NCI-H82 treated with DMSO at 0.1 percent for 48 hours (cell line): ENCODE results near the gene SCRN1.
"Not testable (repeated sequence)": the region's sequence is repeated elsewhere in the genome, so short reads cannot be mapped to it uniquely, and the experiment has no call there.

ENCODE experiments used
- DNase-seq: peaks from one replicate; lab custom pipeline; 2025; ENCODE audit not compliant: unreplicated experiment; lab: John Stamatoyannopoulos, UW

Gene SCRN1

DNA sequence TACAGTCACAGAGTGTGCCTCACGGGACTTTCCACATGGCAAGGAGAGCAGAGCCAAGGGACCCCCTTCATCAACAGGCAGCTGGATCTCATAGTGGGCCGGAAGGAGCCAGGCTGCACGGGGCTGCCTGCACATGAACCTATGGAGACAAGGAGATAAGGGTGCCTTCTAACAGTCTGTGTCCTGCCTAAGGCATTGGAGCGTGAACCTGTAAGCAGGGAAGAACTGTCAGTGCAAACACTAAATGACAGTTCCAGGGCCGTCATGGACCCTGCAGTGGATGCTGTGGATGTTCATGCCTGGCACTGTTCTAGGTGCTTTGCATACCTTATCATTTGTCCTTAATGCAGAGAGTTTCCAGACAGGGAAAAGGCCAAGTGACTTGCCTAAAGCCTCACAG lies 97.4 kb downstream of the SCRN1 start:
- no peak for DNase-seq

- no peak for DNase-seq
Observed at GRCh38 chr7:29891766-29892165, 97.8 kb downstream of the SCRN1 start.

GRCh38 chr7:29890786-29891185 lies 98.8 kb downstream of the SCRN1 start:
- not testable (repeated sequence) for DNase-seq

GRCh38 chr7:29890251-29890650 lies 99.3 kb downstream of the SCRN1 start:
- no peak for DNase-seq

DNA sequence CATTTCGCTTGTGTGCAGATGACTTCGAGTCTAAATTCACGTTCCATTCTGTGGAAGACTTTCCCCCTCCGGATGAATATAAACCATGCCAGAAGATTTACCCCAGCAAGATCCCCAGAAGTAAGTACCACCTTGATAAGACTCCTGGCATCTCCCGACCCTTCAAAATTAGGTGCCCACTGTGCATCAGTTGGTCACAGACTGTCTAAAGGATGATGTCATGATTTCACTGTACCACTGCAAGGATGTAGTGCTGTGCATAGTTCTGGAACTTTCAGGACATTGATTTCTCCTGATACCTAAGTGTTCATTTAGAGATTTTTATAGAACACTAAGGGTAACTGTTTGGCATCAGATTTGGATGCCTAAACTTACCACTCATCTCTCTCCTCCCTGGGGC lies 100.3 kb downstream of the SCRN1 start:
- no peak for DNase-seq

DNA sequence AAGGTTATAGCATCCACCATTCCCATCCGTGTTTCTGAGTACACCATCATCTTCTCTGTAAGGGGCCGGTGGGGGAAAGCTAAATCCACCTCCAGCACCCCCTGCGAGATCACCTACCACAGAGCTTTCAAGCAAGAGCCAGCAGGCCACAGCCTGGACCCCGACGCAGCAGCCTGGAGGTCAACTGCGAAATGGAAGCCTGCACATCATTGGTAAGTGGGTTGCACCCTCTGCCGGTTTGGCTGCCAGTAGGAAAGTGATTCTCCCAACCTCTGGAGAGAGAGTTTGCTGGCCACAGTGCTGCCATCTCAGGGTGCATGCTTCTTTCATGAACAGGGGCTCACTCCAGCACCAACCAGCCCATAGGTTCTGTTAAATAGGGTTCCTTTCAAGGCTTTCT lies 101.6 kb downstream of the SCRN1 start:
- no peak for DNase-seq

GRCh38 chr7:29886827-29887226 lies 102.8 kb downstream of the SCRN1 start:
- no peak for DNase-seq

- DNase-seq = no peak
Observed at GRCh38 chr7:29885626-29886025, 104.0 kb downstream of the SCRN1 start.

DNA sequence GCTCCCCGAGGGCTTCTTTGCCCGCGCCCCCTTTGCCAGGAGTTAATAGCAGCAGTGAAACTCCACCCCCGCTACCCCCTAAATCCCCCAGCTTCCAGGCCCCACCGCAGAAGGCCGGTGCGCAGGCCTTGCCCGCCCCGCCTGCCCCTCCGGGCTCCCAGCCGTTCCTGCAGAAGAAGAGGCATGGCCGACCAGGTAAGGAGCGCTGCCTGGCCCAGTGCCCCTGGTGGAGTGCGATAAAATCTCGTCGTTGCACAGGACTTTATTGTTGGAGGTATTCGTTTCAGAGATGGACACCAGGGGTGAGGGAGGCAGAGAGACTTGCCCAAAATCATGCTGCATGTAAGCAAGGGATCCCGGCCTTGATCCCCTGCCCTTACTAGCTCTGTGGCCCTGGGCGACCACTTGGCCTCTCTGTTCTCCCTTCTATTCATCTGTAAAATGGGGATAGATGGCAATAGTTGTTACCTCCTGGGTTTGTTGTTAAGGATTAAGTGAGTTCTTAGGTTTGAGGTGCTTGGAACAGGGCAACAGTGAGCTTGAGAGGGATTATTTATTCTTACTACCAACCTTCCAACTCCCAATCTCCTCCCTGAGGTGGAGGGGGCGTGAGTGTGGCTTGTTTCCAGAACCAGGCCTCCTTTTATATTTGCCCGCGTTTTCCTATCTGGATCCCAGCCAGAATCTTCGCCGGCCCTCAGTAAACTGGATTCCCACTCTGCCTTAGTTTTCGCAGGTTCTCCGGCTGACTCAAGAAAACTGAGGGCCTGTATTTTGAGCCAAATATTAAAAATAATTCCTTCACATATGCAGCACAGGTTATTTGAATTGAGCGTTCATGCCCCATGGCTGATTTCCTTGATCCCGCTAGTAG lies 105.0 kb downstream of the SCRN1 start:
- peak; percentile 8 for DNase-seq

GRCh38 chr7:29883462-29884398 lies 105.9 kb downstream of the SCRN1 start:
- DNase-seq = no peak

DNA sequence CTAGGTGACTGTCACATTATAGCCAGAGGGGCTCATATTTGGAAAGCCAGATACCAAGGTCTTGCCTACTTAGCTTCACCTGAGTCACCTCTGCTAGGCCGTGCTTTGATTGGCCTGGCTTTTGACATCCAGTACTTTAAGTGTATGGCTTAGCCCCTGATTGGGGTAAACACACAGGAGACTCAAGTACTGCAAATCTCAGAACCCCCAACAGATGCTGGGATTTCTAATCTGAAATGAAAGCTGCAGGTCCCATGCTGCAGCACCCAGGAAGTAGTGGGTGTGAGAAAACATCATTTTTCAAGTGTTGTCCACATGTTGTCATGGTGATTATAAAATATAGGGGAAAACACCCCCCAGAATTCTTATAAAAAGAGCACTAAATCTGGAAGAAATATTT lies 107.1 kb downstream of the SCRN1 start:
- DNase-seq = no peak

DNA sequence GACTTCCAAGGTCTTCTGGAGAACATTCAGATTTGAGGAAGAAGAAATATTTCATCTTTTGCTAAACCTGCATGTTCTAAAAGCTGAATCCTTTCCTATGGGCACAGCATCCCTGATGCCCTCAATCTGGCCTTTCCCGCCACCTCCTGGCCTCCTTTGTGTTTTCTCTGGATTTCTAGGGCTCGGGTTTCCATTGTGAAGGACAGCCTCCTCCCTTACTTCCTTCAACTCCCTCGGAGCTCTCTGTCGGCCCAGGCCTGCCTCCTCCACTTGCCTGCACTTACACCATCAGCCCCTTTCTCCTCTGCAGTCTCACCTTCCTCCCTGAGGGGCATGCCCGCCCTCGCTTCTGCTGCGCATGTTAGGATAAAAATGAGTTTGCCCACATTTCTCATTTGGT lies 107.9 kb downstream of the SCRN1 start:
- DNase-seq = no peak

- DNase-seq = no peak
Observed at GRCh38 chr7:29879609-29880008, 110.0 kb downstream of the SCRN1 start.

DNA sequence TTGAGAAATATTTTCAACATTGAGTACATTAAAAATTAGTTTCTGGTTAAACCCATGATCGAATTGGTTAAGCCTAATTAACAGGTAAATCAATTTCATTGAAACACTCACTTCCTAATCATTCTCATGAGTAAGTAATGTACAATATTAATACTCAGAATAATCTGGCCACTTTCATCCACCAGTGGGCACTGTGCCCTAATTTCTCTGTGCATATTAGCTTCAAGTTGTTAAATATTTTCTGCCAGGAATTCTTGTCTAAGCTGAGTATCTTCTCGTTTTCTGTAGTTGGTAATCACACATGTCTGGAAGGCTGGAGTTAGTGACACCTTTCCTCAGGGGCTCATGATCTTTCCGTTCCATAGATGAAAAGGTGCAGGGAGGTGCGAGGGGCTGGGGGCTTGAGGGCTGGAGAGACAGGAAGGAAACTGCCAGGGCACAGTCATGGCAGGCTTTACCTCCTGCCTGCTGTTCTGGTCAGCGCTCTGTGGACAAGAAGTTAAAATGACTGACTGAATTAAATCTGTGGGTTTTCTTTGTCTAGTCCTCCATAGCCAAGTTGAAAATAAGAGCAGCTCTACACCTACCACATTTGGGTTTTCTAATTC lies 111.4 kb downstream of the SCRN1 start:
- no peak for DNase-seq

- no peak for DNase-seq
Observed at GRCh38 chr7:29877196-29877595, 112.4 kb downstream of the SCRN1 start.

- DNase-seq = no peak
Observed at GRCh38 chr7:29875741-29876140, 113.9 kb downstream of the SCRN1 start.

DNA sequence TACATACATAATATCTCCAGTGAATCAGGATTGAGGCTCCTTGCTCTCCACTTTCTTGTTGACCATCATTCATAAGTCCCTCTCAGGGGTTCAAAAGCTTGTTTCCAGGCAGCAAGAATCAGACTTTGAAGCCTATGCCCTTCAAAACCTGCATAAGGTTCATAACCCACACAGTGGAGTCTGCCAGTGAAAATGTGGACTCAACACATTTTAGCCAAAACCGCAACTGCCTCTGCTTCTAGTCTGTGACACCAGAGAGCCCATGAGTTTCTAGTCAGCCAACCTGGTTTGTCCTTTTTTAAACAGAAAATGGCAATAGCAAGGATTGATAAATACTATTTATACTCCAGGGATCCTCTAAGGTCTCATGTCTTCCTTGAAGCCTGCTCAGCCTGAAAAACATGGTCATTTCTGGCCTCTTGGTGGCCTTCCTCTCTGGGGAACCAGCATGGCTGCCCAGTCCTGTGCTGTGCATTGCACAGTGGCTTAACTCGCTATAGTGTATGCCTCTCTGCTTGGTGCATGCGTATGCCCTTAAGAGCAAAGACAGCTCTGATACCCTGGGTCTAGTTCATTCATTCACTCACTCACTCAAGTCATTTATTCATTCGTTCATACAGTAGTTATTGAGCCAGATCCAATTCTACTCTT lies 115.8 kb downstream of the SCRN1 start:
- DNase-seq = no peak

- no peak for DNase-seq
Observed at GRCh38 chr7:29871787-29872398, 117.7 kb downstream of the SCRN1 start.
